H9 (cell line): ENCODE results near the gene TMEM131. TPM values are rescaled to one million over a fixed set of nuclear protein-coding genes. Genes with fewer than 3 reads are reported as not detected.

Experiments
- DNase-seq: peaks from one replicate; pipeline ENCODE4 v3.0.0-alpha.2; 2017
- H2AFZ ChIP-seq: one replicate; pipeline ENCODE4 v1.6.1; 2013; ENCODE audit warnings: mild to moderate bottlenecking, low read length, control low read depth, moderate library complexity
- H2AK5ac ChIP-seq: 2 replicates; pipeline ENCODE4 v1.6.1; 2013; ENCODE audit warnings: low read length, control low read depth, mixed read lengths; ENCODE audit not compliant: insufficient read length
- H2BK120ac ChIP-seq: one replicate; pipeline ENCODE4 v1.6.1; 2013; ENCODE audit warnings: low read depth, mild to moderate bottlenecking, low read length, control low read depth, inconsistent platforms; ENCODE audit not compliant: poor library complexity, severe bottlenecking
- H2BK12ac ChIP-seq: 2 replicates; pipeline ENCODE4 v1.6.1; 2013; ENCODE audit warnings: low read length, control low read depth, mixed read lengths, low read depth; ENCODE audit not compliant: insufficient read length
- H2BK15ac ChIP-seq: 2 replicates; pipeline ENCODE4 v1.6.1; 2013; ENCODE audit warnings: low read depth, low read length, control low read depth
- H2BK20ac ChIP-seq: one replicate; pipeline ENCODE4 v1.6.1; 2013; ENCODE audit warnings: low read depth, mild to moderate bottlenecking, low read length, control low read depth, inconsistent platforms; ENCODE audit not compliant: poor library complexity, severe bottlenecking
- H2BK5ac ChIP-seq: 2 replicates; pipeline ENCODE4 v1.6.1; 2013; ENCODE audit warnings: low read length, control low read depth, mixed read lengths; ENCODE audit not compliant: insufficient read length
- H3K14ac ChIP-seq: 2 replicates; pipeline ENCODE4 v1.6.1; 2013; ENCODE audit warnings: low read length, control low read depth; ENCODE audit not compliant: insufficient read depth
- H3K18ac ChIP-seq: 2 replicates; pipeline ENCODE4 v1.6.1; 2013; ENCODE audit warnings: low read depth, mild to moderate bottlenecking, mixed read lengths, low read length, control low read depth; ENCODE audit not compliant: insufficient read length
- H3K23ac ChIP-seq: 2 replicates; pipeline ENCODE4 v1.6.1; 2013; ENCODE audit warnings: low read length, control low read depth, mixed read lengths, low read depth; ENCODE audit not compliant: insufficient read length
- H3K23me2 ChIP-seq: 2 replicates; pipeline ENCODE4 v1.6.1; 2013; ENCODE audit warnings: low read depth, mild to moderate bottlenecking, mixed read lengths, low read length, control low read depth; ENCODE audit not compliant: insufficient read length, poor library complexity, severe bottlenecking
- H3K27ac ChIP-seq: 2 replicates; pipeline ENCODE4 v1.5.1; 2013; ENCODE audit warnings: low read length, control low read depth, mixed read lengths, low read depth; ENCODE audit not compliant: insufficient read length
- H3K27me3 ChIP-seq: 2 replicates; pipeline ENCODE4 v1.6.1; 2013; ENCODE audit warnings: low read length, control low read depth, inconsistent platforms; ENCODE audit not compliant: insufficient read depth
- H3K4ac ChIP-seq: 2 replicates; pipeline ENCODE4 v1.6.1; 2013; ENCODE audit warnings: low read depth, mild to moderate bottlenecking, control low read depth, inconsistent platforms, low read length, moderate library complexity
- H3K4me1 ChIP-seq: 2 replicates; pipeline ENCODE4 v1.6.1; 2013; ENCODE audit warnings: low read length, control low read depth, inconsistent platforms; ENCODE audit not compliant: insufficient read depth
- H3K4me2 ChIP-seq: 2 replicates; pipeline ENCODE4 v1.6.1; 2013; ENCODE audit warnings: low read length, control low read depth, mixed read lengths; ENCODE audit not compliant: insufficient read length, insufficient read depth
- H3K56ac ChIP-seq: 2 replicates; pipeline ENCODE4 v1.6.1; 2013; ENCODE audit warnings: low read depth, mild to moderate bottlenecking, mixed read lengths, low read length, control low read depth; ENCODE audit not compliant: insufficient read length
- H3K79me1 ChIP-seq: 2 replicates; pipeline ENCODE4 v1.6.1; 2013; ENCODE audit warnings: low read depth, mild to moderate bottlenecking, moderate library complexity, low read length, control low read depth, inconsistent platforms; ENCODE audit not compliant: insufficient read depth, poor library complexity, severe bottlenecking
- H3K79me2 ChIP-seq: 2 replicates; pipeline ENCODE4 v1.6.1; 2013; ENCODE audit warnings: low read length, control low read depth, inconsistent platforms; ENCODE audit not compliant: insufficient read depth
- H3K9ac ChIP-seq: 2 replicates; pipeline ENCODE4 v1.6.1; 2013; ENCODE audit warnings: low read length, control low read depth, mixed read lengths; ENCODE audit not compliant: insufficient read length; ENCODE audit errors: extremely low read depth
- H3K9me3 ChIP-seq: one replicate; pipeline ENCODE4 v1.6.1; 2013; ENCODE audit warnings: low read depth, low read length, inconsistent platforms; ENCODE audit not compliant: control insufficient read depth
- H3T11ph ChIP-seq: one replicate; pipeline ENCODE4 v1.6.1; 2013; ENCODE audit warnings: mild to moderate bottlenecking, low read length, control low read depth, inconsistent platforms
- H4K20me1 ChIP-seq: one replicate; pipeline ENCODE4 v1.6.1; 2013; ENCODE audit not compliant: control insufficient read depth, insufficient read length, insufficient read depth
- H4K5ac ChIP-seq: 2 replicates; pipeline ENCODE4 v1.6.1; 2013; ENCODE audit warnings: low read depth, mild to moderate bottlenecking, mixed read lengths, low read length, control low read depth; ENCODE audit not compliant: insufficient read length
- H4K8ac ChIP-seq: replicated peaks from 2 replicates; pipeline ENCODE4 v1.6.1; 2013; ENCODE audit warnings: low read length, control low read depth, mixed read lengths, low read depth; ENCODE audit not compliant: insufficient read length
- H4K91ac ChIP-seq: 2 replicates; pipeline ENCODE4 v1.6.1; 2013; ENCODE audit warnings: low read depth, mild to moderate bottlenecking, moderate library complexity, mixed read lengths, low read length, control low read depth; ENCODE audit not compliant: insufficient read length
- H3K27ac Mint-ChIP-seq, 3 experiments: 2 replicates in 2 of 3; 3 replicates in 1 of 3; pipeline ENCODE4 v1.8.0; 2020 to 2021; ENCODE audit warnings: mixed read lengths in 3 of 3, mild to moderate bottlenecking in 1 of 3, moderate library complexity in 1 of 3
- H3K27me3 Mint-ChIP-seq: 2 replicates; pipeline ENCODE4 v1.8.0; 2021; ENCODE audit warnings: low read depth, mild to moderate bottlenecking, moderate library complexity, mixed read lengths
- H3K36me3 Mint-ChIP-seq, 3 experiments: 2 replicates in 2 of 3; 3 replicates in 1 of 3; pipeline ENCODE4 v1.8.0; 2020 to 2021; ENCODE audit warnings: low read depth in 3 of 3, mixed read lengths in 3 of 3; ENCODE audit not compliant: insufficient read depth in 1 of 3
- H3K4me1 Mint-ChIP-seq, 2 experiments: 2 replicates each; pipeline ENCODE4 v1.8.0; 2020; ENCODE audit warnings: mixed read lengths in 2 of 2
- H3K4me3 Mint-ChIP-seq, 2 experiments: 2 replicates in 1 of 2; 3 replicates in 1 of 2; pipeline ENCODE4 v1.8.0; 2020 to 2021; ENCODE audit warnings: mild to moderate bottlenecking in 2 of 2, mixed read lengths in 2 of 2, moderate library complexity in 1 of 2
- H3K9me3 Mint-ChIP-seq, 2 experiments: 2 replicates in 1 of 2; 3 replicates in 1 of 2; pipeline ENCODE4 v1.8.0; 2020; ENCODE audit warnings: mild to moderate bottlenecking in 2 of 2, mixed read lengths in 2 of 2, moderate library complexity in 1 of 2
- CTCF ChIP-seq: fragments of 200-600 bp; sonication (generic); conservative IDR thresholded peaks from 3 replicates; pipeline ENCODE4 v1.8.0; 2021; ENCODE audit warnings: antibody characterized with exemption, mild to moderate bottlenecking
- WGBS: extraction: QIAGEN DNeasy Blood & Tissue Kit; methylation state at CpG from one replicate; pipeline ENCODE4 v1.1.7; 2013; ENCODE audit warnings: missing lambda C conversion rate, low lambda C conversion rate, mixed read lengths; ENCODE audit not compliant: insufficient read length; ENCODE audit errors: extremely low coverage; 5-methylcytosine and 5-hydroxymethylcytosine counted together
- total RNA-seq: library from RNA; stranded (reverse); gene quantifications from 2 replicates; pipeline ENCODE4 v1.2.1, GENCODE V29; 2021

TMEM131 gene
- total RNA-seq, 1 experiment from 2014 or later: 20.9 TPM

GRCh38 chr2:97950329-97951154 is 45.2 kb downstream of the TMEM131 start:
- no peak overlapping the region for H4K91ac ChIP-seq
- Mint-ChIP-seq H3K27me3 (no peaks in the 10 kb centered on the region), H3K36me3 (peaks cover 0 to 5% (median 0%) of the 10 kb centered on the region in 3 experiments; a peak in 2 of 7 replicates), H3K4me1 (peaks cover 11 to 19% of the 10 kb centered on the region in 2 experiments), H3K27ac (no peak overlapping the region; a peak in 1 of 7 replicates), H3K9me3 (peaks cover 0 to 5% of the 10 kb centered on the region in 2 experiments; a peak in 2 of 5 replicates), H3K4me3 (no peak overlapping the region)
- no CpG with 5 or more reads among the region's 3 CpGs for WGBS
- H2BK15ac ChIP-seq: no peak overlapping the region
- no peaks in the 10 kb centered on the region for H3K27me3 ChIP-seq
- H3K9me3 ChIP-seq: no peaks in the 10 kb centered on the region
- H3K79me1 ChIP-seq: no peaks in the 10 kb centered on the region
- H3K14ac ChIP-seq: no peak overlapping the region
- no peak overlapping the region for H3K9ac ChIP-seq
- no peak overlapping the region for H3K18ac ChIP-seq
- no peak overlapping the region for H3K23ac ChIP-seq
- no peak overlapping the region for H2BK5ac ChIP-seq
- no peak overlapping the region for H3K56ac ChIP-seq
- TF ChIP-seq CTCF: no peak
- no peak overlapping the region for H3K27ac ChIP-seq
- H3K4me1 ChIP-seq: no peaks in the 10 kb centered on the region
- no peaks in the 10 kb centered on the region; the same call in 1 of the 2 replicates for H3K79me2 ChIP-seq
- no peaks in the 10 kb centered on the region for H3K23me2 ChIP-seq
- H2BK120ac ChIP-seq: no peak overlapping the region
- no peak overlapping the region for H3T11ph ChIP-seq
- H4K8ac ChIP-seq: no peak overlapping the region
- no peak overlapping the region for H2AFZ ChIP-seq
- H3K4me2 ChIP-seq: no peak overlapping the region
- H4K20me1 ChIP-seq: no peaks in the 10 kb centered on the region
- no peak overlapping the region for H2BK12ac ChIP-seq
- H3K4ac ChIP-seq: no peak overlapping the region
- no peak for DNase-seq
- no peak overlapping the region for H4K5ac ChIP-seq
- no peak overlapping the region for H2AK5ac ChIP-seq
- H2BK20ac ChIP-seq: no peak overlapping the region
